ENCODE measurements around the gene ITM2C.

ITM2C gene

GRCh38 chr2:230863442-230864121, 1.2 kb upstream of the ITM2C start:
- 0 out of 2 replicates have a peak, but pooled peaks cover 2% of the 10 kb centered on the region for H3K9me3 ChIP-seq
- H3K36me3 ChIP-seq (replicated peaks): peaks cover under 1% of the 10 kb centered on the region
- in situ Hi-C loops (cut with MboI; ENCODE audit: low sequenced_read_pairs): no loop called here
- peaks cover 27% of the 10 kb centered on the region for H3K4me1 ChIP-seq
- H3K27me3 ChIP-seq (ENCODE audit: low read depth): 0 out of 2 replicates have a peak, but pooled peaks cover under 1% of the 10 kb centered on the region
- no peak for DNase-seq (ENCODE audit: low spot score in 2 of 2)
- H3K4me3 ChIP-seq: no peak overlapping the region

GRCh38 chr2:230864122-230864604, 579 bp upstream of the ITM2C start:
- Histone ChIP-seq H3K4me1 (peaks cover 33% of the 10 kb centered on the region), H3K36me3 (replicated peaks) (peaks cover 6% of the 10 kb centered on the region), H3K4me3 (peak overlapping the region; percentile 76), H3K27me3 (ENCODE audit: low read depth) (no peaks in the 10 kb centered on the region), H3K9me3 (no peaks in the 10 kb centered on the region)
- no peak for DNase-seq (ENCODE audit: low spot score in 2 of 2)
- in situ Hi-C loops (cut with MboI; ENCODE audit: low sequenced_read_pairs): no loop called here

GRCh38 chr2:230865307-230865765, 594 bp downstream of the ITM2C start:
- DNase-seq (ENCODE audit: low spot score in 2 of 2): peak in 1 of 2 experiments; percentile 58
- Histone ChIP-seq H3K27me3 (ENCODE audit: low read depth) (no peaks in the 10 kb centered on the region), H3K4me3 (peak overlapping the region; percentile 76), H3K4me1 (peaks cover 44% of the 10 kb centered on the region), H3K36me3 (replicated peaks) (peaks cover 10% of the 10 kb centered on the region), H3K9me3 (no peaks in the 10 kb centered on the region)
- in situ Hi-C loops (cut with MboI; ENCODE audit: low sequenced_read_pairs): no loop called here

- DNase-seq (ENCODE audit: low spot score in 2 of 2): peak in 1 of 2 experiments; percentile 75
- Histone ChIP-seq H3K27me3 (ENCODE audit: low read depth) (no peaks in the 10 kb centered on the region), H3K4me3 (peak overlapping the region; percentile 76), H3K36me3 (replicated peaks) (peaks cover 10% of the 10 kb centered on the region), H3K9me3 (no peaks in the 10 kb centered on the region), H3K4me1 (peaks cover 48% of the 10 kb centered on the region)
- in situ Hi-C loops (cut with MboI; ENCODE audit: low sequenced_read_pairs): no loop called here
Measured at GRCh38 chr2:230865766-230866755, 1.3 kb downstream of the ITM2C start.

GRCh38 chr2:230866756-230867523, 2.2 kb downstream of the ITM2C start:
- H3K4me1 ChIP-seq: peaks cover 56% of the 10 kb centered on the region
- H3K36me3 ChIP-seq (replicated peaks): peaks cover 15% of the 10 kb centered on the region
- peak overlapping the region; percentile 76 for H3K4me3 ChIP-seq
- DNase-seq (ENCODE audit: low spot score in 2 of 2): peak in 1 of 2 experiments; percentile 57
- H3K27me3 ChIP-seq (ENCODE audit: low read depth): no peaks in the 10 kb centered on the region
- in situ Hi-C loops (cut with MboI; ENCODE audit: low sequenced_read_pairs): no loop called here
- H3K9me3 ChIP-seq: no peaks in the 10 kb centered on the region

- in situ Hi-C loops (cut with MboI; ENCODE audit: low sequenced_read_pairs): no loop called here
- DNase-seq (ENCODE audit: low spot score in 2 of 2): peak; percentile 28 to 46
- Histone ChIP-seq H3K4me1 (peaks cover 57% of the 10 kb centered on the region), H3K9me3 (no peaks in the 10 kb centered on the region), H3K36me3 (replicated peaks) (peaks cover 24% of the 10 kb centered on the region), H3K27me3 (ENCODE audit: low read depth) (no peaks in the 10 kb centered on the region), H3K4me3 (no peak overlapping the region)
Measured at GRCh38 chr2:230868161-230868946, 3.6 kb downstream of the ITM2C start.

GRCh38 chr2:230868947-230869913, 4.5 kb downstream of the ITM2C start:
- H3K4me3 ChIP-seq: peak overlapping the region; percentile 6
- H3K27me3 ChIP-seq (ENCODE audit: low read depth): no peaks in the 10 kb centered on the region
- no peaks in the 10 kb centered on the region for H3K9me3 ChIP-seq
- peaks cover 33% of the 10 kb centered on the region for H3K36me3 ChIP-seq (replicated peaks)
- peak in 1 of 2 experiments; percentile 47 for DNase-seq (ENCODE audit: low spot score in 2 of 2)
- in situ Hi-C loops (cut with MboI; ENCODE audit: low sequenced_read_pairs): no loop called here
- peaks cover 56% of the 10 kb centered on the region for H3K4me1 ChIP-seq

- Histone ChIP-seq H3K36me3 (replicated peaks) (peaks cover 41% of the 10 kb centered on the region), H3K4me3 (peak overlapping the region; percentile 6), H3K4me1 (peaks cover 55% of the 10 kb centered on the region), H3K27me3 (ENCODE audit: low read depth) (no peaks in the 10 kb centered on the region), H3K9me3 (no peaks in the 10 kb centered on the region)
- DNase-seq (ENCODE audit: low spot score in 2 of 2): peak; percentile 19 to 59
- in situ Hi-C loops (cut with MboI; ENCODE audit: low sequenced_read_pairs): no loop called here
Measured at GRCh38 chr2:230869914-230870543, 5.3 kb downstream of the ITM2C start.

- Histone ChIP-seq H3K36me3 (replicated peaks) (peaks cover 46% of the 10 kb centered on the region), H3K27me3 (ENCODE audit: low read depth) (no peaks in the 10 kb centered on the region), H3K9me3 (no peaks in the 10 kb centered on the region), H3K4me1 (peaks cover 55% of the 10 kb centered on the region), H3K4me3 (peak overlapping the region; percentile 3; the same call in 1 of the 2 replicates)
- peak; percentile 91 to 98 for DNase-seq (ENCODE audit: low spot score in 2 of 2)
- in situ Hi-C loops (cut with MboI; ENCODE audit: low sequenced_read_pairs): no loop called here
Measured at GRCh38 chr2:230870544-230871360, 6.0 kb downstream of the ITM2C start.

GRCh38 chr2:230871361-230872150, 6.8 kb downstream of the ITM2C start:
- H3K4me1 ChIP-seq: peaks cover 50% of the 10 kb centered on the region
- H3K4me3 ChIP-seq: 0 out of 2 replicates have a peak overlapping the region, but pooled peaks have one; percentile 3
- no peak for DNase-seq (ENCODE audit: low spot score in 2 of 2)
- H3K27me3 ChIP-seq (ENCODE audit: low read depth): no peaks in the 10 kb centered on the region
- no peaks in the 10 kb centered on the region for H3K9me3 ChIP-seq
- in situ Hi-C loops (cut with MboI; ENCODE audit: low sequenced_read_pairs): no loop called here
- H3K36me3 ChIP-seq (replicated peaks): peaks cover 54% of the 10 kb centered on the region
